HG03565 (cell line): Measurements from ENCODE around the gene NCOA7.
"Not testable (repeated sequence)": the region's sequence is repeated elsewhere in the genome, so short reads cannot be mapped to it uniquely, and the experiment has no call there.

Experiments used
- ATAC-seq: cut with Tn5 transposase; IDR thresholded peaks from one replicate; pipeline ENCODE4 v1.9.1; 2021; ENCODE audit warnings: mild to moderate bottlenecking, moderate library complexity; ENCODE audit not compliant: unreplicated experiment

NCOA7 gene

GRCh38 chr6:125834348-125834747 is 43.6 kb downstream of the NCOA7 start:
- ATAC-seq = peak; percentile 46

GRCh38 chr6:125835221-125835744 is 44.5 kb downstream of the NCOA7 start:
- ATAC-seq = no peak

DNA sequence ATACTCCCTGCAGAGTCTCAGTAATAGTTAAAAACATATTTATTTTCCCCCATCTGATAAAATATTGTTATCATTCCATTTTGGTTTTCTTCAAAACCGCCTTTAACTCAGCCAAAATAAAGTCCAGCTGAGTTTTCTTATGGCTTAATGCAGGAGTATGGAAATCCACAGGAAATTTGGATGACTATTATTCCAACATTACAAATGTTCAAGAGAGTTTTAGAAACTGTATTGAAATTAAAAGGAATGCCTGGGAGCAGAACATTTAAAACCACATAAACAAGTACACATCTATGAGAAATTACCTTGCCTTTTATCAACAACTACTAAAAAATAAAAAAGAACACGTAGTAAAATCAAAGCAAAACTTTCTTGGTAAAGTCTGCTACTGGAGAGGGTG is 45.7 kb downstream of the NCOA7 start:
- ATAC-seq = no peak

GRCh38 chr6:125839471-125839870 is 48.7 kb downstream of the NCOA7 start:
- ATAC-seq = no peak

- ATAC-seq = no peak
Observed at GRCh38 chr6:125839879-125840278, 49.1 kb downstream of the NCOA7 start.

DNA sequence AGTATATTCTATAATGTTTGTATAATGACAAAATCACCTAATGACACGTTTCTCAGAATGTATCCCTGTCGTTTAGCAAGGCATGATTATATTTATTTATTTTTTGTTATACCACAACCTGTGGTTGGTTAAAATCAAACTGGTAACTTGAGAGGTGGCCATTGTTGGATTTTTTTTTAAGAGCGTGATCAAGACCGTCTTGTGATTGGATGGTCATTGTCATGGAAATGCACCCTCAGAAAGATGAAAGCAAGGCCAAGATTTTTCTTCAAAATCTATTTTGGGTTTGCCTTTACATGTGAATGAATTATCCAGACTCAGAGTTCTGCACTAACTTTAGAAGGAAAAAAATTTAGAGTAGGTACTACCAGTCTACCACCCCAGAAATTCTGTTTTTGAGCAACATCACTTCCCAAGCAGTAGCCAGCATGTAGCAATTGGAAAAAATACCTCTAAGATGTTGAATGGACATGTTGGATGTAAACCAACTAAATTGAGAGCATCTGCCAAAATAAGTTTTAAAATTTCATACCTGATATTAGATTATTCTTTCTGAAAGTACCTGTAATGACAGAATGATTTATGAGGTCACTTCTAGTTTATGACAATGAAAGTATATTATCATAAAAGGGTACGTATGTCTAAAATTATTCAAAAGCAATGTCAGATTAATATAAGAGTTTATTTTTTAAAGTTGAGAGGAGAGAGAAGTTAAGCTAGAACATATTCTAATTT is 50.8 kb downstream of the NCOA7 start:
- ATAC-seq = no peak

- ATAC-seq = no peak
Observed at GRCh38 chr6:125842091-125842626, 51.4 kb downstream of the NCOA7 start.

- no peak for ATAC-seq
Observed at GRCh38 chr6:125843593-125843992, 52.8 kb downstream of the NCOA7 start.

- ATAC-seq = no peak
Observed at GRCh38 chr6:125844989-125845388, 54.2 kb downstream of the NCOA7 start.

DNA sequence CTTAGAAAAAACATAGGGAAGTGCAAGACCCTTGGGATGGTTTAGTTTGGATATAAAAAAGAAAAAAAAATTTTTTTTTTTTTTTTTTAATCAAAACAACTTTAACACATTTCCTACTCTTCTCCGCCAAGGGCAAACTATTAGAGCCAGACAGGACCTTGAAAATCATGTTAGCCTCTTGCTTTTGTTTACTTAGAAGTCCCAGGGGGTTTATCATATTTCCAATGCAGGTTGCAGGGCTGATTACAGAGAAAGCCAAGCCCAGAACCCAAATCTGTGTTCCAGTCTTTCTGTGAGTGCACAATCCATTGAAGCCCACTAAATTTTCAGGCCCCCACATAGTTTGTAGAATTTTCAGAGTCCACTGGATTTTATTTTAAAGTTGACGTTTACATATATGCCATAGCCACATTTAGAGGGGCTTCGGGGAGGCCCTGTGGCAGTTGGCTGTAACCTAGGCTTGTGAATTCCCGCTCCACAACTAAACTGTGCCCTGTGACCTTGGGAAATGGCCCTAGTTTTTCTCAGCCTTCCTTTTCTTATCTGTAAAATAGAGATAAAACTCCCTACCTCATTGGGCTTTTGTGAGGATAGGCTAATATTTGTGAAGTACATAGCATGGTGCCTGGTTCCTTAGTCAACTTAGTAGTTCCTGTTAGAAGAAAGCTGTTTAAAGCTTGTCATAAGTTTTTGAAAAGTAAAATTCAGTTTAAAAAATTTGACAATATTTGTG is 55.7 kb downstream of the NCOA7 start:
- ATAC-seq = no peak

- not testable (repeated sequence) for ATAC-seq
Observed at GRCh38 chr6:125848286-125848685, 57.5 kb downstream of the NCOA7 start.

DNA sequence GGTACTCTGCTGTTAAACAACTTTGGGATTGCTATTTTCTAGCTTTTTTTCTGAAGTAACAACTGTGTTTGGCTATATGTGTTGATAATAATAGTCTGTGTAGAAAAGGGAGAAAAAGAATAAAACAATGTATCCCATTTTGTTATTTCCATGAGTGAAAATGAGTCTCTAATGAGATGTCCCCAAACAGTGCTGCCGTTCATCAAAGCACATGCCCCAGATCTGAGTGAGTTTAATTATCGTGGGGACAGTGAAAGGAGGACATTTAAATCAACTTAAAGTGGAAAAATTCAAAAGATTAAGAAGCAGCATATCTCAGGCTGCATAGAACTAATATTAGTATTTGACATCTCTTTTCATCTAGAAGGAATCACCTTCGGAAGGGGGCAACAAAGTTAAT is 59.6 kb downstream of the NCOA7 start:
- no peak for ATAC-seq

- ATAC-seq = no peak
Observed at GRCh38 chr6:125852587-125852986, 61.8 kb downstream of the NCOA7 start.

- ATAC-seq = no peak
Observed at GRCh38 chr6:125853168-125853567, 62.4 kb downstream of the NCOA7 start.

- no peak for ATAC-seq
Observed at GRCh38 chr6:125853756-125854155, 63.0 kb downstream of the NCOA7 start.

DNA sequence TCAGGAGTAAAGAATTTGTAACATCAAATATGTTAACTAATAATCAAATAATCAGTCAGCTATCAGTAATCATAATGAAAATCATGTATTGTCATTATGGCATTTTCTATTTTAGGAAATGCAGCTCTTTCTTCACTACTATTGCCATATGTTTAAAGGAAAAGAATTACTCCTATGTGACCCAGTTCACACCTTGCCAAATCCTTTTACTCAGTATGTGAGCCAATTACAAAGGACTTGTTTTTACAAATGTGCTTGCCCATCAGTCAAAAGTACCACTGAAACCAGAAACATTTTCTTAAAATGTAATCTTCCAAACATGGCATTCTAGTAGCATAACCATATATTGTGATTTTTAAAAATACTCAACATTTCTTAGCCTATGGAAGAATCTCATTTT is 63.6 kb downstream of the NCOA7 start:
- ATAC-seq = no peak

- ATAC-seq = no peak
Observed at GRCh38 chr6:125855783-125856182, 65.0 kb downstream of the NCOA7 start.

DNA sequence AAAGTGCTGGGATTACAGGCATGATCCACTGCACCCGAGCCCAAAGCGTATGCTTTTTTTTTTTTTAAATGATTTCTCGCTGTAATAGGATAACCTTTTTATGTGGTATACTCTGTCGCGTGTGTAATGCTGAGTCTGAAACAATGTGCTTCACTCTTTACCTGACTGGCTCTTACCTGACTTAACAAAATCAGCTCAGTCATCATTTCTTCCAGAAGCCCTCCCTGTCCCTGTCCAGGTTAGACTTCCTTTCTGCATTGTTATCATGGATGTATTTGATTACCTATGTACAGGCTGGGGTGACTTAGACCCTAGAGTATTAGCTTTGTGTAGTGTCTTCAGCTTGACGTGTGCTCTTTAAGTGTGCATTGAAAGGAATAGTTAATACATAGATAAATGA is 67.1 kb downstream of the NCOA7 start:
- ATAC-seq = no peak

DNA sequence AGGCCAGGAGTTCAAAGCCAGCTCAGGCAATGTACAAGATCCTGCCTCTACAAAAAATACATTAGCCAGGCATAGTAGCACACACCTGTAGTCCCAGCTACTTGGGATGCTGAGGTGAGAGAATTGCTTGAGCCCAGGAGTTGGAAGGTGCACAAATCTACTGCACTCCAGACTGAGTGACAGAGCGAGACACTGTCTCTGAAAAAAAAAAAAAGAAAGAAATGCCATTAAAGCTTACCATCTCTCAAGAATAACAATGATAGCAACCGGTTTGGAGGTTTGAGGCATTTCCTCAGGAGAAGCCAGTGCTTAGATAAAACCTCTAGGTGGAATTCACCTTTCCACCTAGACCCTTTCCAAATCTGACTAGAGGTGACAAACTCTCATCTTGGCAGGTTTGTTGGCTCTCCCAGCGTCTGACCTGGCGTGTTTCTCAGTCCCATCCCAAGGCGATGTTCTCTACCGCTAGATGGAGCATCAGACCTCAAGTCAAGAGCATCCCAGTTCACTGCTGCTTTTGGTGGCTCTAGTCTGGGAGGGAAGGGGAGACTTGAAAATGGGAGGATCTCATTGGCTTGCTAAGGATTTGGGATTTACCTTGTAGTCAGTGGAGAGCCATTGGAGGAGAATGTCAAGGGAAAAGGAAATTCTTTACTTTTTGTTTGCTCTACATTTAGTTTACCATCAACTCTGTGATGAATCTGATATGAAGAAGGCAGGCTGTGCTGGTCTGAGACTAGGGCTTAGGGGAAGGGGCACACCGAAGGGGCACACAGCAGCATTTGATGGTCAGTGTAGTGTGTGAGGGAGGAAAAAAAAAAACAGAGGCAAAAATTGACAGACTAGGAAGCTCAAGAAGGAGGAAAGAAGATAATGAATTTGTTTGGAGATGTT is 67.9 kb downstream of the NCOA7 start:
- ATAC-seq = no peak

DNA sequence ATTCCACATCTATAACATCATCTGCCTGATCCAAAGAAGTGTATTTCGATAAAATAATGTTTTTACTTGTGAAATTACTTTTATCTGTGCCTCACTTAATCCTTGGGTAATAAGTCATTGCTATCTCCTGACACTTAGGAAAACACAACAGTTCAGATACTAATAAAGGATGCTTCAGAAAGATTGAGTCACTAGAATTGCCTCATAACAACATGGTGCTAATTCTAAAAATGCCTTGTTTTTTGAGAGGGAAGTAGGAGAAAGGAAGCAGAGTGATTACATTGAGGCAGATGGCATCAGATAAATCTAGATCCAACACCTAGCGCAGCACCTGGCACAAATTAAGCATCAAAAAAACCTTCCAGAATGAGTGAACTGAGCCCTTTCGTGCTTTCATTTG is 69.0 kb downstream of the NCOA7 start:
- no peak for ATAC-seq

- ATAC-seq = no peak
Observed at GRCh38 chr6:125863023-125863422, 72.3 kb downstream of the NCOA7 start.
